Measurements from ENCODE around the gene CMIP.

DNA sequence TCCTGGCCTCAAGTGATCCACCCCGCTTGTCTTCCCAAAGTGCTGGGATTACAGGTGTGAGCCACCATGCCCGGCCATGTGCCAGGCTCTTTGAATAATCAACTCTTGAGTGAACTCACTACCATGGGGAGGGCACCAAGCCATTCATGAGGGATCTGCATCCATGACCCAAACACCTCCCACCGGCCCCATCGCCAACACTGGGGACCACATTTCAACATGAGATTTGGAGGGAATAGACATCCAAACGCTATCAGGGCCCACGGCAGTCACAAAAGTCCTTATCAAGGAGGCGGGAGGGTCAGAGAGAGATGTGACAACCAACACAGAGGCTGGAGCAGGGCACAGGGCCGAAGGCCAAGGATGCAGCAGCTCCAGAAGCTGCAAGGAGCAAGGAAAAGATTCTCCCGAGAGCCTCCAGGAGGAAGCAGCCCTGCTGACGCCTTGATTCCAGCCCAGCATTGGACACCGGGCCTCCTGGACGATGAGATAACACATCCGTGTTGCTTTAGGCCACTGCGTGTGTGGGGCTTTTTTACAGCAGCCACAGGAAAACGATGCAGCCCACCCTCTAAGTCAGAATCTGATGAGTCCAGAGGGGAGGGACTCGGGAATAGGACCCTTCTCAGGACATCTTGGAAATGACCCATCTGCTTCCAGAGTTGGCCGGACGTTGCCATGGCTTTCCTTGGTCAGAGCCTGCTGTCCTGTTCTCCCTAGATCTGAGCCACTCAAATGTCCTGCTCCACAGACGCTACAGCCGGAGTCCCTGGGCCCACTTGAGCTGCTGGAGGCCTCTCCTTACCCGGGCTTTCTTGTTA is 47.3 kb upstream of the CMIP start:
- TF ChIP-seq SP1 (IDR thresholded peaks at IDR 0.05; ENCODE audit: low read depth, low read length) (no peak), POLR2AphosphoS5 (IDR thresholded peaks at IDR 0.05; ENCODE audit: low read length) (no peak), BMI1 (IDR thresholded peaks at IDR 0.05; ENCODE audit: borderline replicate concordance) (no peak), EZH2 (IDR thresholded peaks at IDR 0.05; ENCODE audit: borderline replicate concordance, control insufficient read depth, low read depth, low read length) (no peak), TCF7 (IDR thresholded peaks at IDR 0.05; ENCODE audit: borderline replicate concordance) (no peak), GABPA (IDR thresholded peaks at IDR 0.05; ENCODE audit: low read depth) (no peak), ZNF274 (IDR thresholded peaks at IDR 0.05; ENCODE audit: insufficient read depth, insufficient read length) (no peak), E2F4 (IDR thresholded peaks at IDR 0.05; ENCODE audit: low read depth, low read length) (no peak), SIN3A (IDR thresholded peaks at IDR 0.05; ENCODE audit: low read depth, low read length) (no peak), EGR1 (IDR thresholded peaks at IDR 0.05; ENCODE audit: borderline replicate concordance in 1 of 2, low read depth in 2 of 2, low read length in 2 of 2) (no peak), NR2C2 (IDR thresholded peaks at IDR 0.05; ENCODE audit: borderline replicate concordance, control insufficient read depth, insufficient read length, low read depth) (no peak)
- TF ChIP-seq, protein P1, sequence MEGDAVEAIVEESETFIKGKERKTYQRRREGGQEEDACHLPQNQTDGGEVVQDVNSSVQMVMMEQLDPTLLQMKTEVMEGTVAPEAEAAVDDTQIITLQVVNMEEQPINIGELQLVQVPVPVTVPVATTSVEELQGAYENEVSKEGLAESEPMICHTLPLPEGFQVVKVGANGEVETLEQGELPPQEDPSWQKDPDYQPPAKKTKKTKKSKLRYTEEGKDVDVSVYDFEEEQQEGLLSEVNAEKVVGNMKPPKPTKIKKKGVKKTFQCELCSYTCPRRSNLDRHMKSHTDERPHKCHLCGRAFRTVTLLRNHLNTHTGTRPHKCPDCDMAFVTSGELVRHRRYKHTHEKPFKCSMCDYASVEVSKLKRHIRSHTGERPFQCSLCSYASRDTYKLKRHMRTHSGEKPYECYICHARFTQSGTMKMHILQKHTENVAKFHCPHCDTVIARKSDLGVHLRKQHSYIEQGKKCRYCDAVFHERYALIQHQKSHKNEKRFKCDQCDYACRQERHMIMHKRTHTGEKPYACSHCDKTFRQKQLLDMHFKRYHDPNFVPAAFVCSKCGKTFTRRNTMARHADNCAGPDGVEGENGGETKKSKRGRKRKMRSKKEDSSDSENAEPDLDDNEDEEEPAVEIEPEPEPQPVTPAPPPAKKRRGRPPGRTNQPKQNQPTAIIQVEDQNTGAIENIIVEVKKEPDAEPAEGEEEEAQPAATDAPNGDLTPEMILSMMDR (IDR thresholded peaks at IDR 0.05 in 2 of 3, conservative IDR thresholded peaks at IDR 0.05 in 1 of 3; ENCODE audit: control insufficient read depth in 2 of 3, extremely low read depth in 1 of 3, insufficient read depth in 1 of 3, low read depth in 3 of 3, low read length in 3 of 3): no peak

All from GM12878 (cell line).